Measurements from ENCODE around the gene PAQR4. TPM values are rescaled to one million over a fixed set of nuclear protein-coding genes. Genes with fewer than 3 reads are reported as not detected.

PAQR4 gene
- total RNA-seq, 1 donor from 2014 or later: 16.2 TPM

DNA sequence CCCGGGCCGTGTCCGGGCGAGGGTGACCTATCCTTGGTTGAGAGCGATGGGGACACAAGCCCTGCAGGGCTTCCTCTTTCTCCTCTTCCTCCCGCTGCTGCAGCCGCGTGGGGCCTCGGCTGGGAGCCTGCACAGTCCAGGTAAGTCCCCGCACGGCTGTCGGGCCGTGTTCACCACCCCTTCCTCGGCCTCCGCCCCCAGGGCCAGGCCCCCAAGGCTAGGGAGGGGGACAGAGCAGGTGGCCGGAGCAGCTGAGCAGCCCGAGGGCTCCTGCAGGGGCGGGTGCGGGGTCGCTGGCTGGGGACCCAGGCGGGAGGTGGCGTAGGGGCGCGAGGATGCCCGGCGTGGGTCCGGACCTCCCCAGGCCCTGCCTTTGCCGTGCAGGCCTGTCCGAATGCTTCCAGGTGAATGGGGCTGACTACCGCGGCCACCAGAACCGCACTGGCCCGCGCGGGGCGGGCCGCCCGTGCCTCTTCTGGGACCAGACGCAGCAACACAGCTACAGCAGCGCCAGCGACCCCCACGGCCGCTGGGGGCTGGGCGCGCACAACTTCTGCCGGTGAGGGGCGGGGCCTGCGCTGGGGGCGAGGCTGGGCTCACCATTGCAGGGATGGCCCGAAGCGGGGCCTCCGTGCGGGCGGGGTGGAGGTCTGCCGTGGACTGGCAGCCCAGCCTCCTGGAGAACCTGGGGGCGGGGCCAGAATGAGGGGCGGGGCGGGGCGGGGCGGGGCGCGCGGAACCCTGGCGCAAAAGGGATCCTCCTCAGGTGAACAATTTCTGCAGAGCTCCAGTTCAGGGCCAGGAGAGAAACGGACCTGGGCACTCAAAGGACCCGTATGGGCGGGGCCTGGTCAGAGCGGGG lies 4.4 kb upstream of the PAQR4 start:
- no peak for DNase-seq (ENCODE audit: low read depth, low spot score)

DNA sequence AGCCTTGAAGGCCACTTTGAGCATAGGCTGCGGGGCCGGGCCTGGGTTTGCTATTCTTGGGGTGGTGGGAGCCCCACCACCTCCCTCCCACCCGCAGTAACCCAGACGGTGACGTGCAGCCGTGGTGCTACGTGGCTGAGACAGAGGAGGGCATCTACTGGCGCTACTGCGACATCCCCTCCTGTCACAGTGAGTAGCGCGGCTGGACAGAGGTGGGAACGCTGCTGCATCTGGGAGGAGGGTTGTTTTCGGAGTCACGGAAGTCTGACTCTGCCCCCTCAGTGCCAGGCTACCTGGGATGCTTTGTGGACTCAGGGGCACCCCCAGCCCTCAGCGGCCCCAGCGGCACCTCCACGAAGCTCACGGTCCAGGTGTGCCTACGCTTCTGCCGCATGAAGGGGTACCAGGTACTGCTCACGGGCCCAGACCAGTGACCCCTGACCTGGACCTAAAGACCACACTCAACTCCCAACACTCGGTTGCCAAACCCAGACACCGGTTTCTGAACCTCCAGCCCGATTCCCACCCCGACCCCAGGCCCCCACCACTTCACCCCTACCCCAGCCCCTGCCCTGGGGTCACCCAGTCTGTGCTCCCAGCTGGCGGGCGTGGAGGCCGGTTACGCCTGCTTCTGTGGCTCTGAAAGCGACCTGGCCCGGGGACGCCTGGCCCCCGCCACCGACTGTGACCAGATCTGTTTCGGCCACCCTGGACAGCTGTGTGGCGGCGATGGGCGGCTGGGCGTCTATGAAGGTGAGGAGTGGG lies 2.9 kb upstream of the PAQR4 start:
- DNase-seq (ENCODE audit: low read depth, low spot score): no peak

DNA sequence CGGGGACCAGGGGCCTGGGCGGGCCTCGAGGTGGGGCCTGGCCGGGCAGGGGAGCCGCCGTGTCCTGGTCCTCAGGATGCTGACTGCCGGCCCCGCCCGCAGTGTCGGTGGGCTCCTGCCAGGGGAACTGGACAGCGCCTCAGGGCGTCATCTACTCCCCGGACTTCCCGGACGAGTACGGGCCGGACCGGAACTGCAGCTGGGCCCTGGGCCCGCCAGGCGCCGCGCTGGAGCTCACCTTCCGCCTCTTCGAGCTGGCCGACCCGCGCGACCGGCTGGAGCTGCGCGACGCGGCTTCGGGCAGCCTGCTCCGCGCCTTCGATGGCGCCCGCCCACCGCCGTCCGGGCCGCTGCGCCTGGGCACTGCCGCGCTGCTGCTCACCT lies 2.3 kb upstream of the PAQR4 start:
- no peak for DNase-seq (ENCODE audit: low read depth, low spot score)

DNA sequence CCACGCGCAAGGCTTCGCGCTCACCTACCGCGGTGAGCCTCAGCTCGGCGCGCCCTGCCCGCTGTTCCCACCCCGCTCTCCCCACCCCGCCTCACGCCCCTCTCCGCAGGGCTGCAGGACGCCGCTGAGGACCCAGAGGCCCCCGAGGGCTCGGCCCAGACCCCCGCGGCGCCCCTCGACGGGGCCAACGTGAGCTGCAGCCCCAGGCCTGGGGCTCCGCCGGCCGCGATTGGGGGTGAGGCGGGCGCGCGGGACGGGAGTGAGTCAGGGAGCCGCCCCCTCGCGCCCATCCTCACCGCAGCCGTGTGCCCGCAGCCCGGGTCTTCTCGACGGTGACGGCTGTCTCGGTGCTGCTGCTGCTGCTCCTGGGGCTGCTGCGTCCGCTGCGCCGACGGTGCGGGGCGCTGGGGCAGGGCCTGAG lies 1.9 kb upstream of the PAQR4 start:
- no peak for DNase-seq (ENCODE audit: low read depth, low spot score)

DNA sequence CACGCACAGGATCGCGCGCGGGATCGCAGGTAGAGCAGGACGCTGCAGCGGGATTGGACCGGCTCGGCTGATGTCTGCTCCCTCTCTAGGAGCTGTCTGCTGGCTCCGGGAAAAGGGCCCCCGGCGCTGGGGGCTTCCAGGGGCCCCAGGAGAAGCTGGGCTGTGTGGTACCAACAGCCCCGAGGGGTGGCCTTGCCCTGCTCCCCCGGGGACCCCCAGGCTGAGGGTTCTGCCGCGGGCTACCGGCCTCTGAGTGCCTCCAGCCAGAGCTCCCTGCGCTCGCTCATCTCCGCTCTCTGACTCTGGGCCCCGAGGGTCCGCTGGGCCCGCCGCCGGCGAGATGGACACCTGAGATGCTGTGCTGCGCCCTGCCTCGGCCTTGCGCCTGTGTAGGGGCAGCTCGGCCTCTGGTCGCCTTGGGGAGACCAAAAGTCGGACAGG lies 1.4 kb upstream of the PAQR4 start:
- no peak for DNase-seq (ENCODE audit: low read depth, low spot score)

DNA sequence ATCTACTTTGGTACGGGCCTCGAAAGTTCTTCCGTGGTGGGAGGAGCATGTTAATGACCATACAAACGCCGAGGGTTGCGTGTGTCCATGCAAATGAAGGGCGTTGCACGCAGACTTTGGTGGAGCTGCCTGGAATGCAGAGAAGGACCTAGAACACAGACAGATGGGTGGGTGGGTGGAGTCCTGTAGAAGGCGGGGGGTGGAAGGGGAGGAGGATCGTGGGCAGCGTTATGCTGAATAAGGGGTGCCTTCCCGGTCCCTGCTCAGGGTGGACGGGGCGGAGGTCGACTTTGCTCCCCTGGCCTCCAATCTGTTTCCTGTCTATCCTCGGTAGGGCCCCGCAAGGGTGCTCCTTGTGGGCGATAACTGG lies 795 bp upstream of the PAQR4 start:
- DNase-seq (ENCODE audit: low read depth, low spot score): no peak

DNA sequence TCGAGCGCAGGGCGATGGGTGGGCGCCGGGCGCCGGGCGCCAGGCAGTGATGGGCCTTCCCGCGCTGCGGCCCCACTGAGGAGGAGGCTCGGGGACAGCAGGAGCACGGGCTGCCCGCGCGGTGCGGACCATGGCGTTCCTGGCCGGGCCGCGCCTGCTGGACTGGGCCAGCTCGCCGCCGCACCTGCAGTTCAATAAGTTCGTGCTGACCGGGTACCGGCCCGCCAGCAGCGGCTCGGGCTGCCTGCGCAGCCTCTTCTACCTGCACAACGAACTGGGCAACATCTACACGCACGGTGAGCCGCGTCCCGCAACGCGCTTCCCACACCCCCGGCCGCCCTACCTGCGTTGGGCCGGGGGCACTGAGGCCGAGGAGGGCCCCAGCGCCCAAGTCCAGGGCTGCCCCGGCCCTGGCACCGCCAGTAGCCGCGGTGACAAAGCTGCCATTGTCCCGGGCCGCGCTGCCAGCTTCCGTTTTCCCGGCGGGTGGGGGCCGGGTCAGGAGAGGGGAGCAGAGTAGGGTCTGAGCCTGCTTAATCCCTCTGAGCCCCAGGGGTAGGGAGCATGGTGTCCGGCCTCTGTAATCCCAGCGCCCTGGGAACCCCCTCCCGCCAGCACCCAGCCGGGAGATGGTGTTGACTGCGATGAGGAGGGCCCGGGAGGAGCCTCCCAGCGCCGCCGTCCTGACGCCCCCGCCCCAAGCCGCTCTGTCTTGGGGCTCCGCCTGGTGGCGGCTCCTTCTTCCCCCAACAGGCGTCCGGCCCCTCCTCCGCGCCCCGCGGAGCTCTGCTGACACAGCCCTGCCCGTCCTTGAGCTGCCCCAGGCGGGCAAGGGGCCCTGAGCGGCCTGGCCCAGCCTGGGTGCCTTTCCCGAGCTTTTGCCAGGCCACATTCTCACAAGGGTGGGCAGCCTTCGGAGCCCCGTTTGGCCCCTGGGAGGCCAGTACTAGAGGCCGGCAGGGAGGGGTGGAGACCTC lies 685 bp downstream of the PAQR4 start:
- no peak for DNase-seq (ENCODE audit: low read depth, low spot score)

DNA sequence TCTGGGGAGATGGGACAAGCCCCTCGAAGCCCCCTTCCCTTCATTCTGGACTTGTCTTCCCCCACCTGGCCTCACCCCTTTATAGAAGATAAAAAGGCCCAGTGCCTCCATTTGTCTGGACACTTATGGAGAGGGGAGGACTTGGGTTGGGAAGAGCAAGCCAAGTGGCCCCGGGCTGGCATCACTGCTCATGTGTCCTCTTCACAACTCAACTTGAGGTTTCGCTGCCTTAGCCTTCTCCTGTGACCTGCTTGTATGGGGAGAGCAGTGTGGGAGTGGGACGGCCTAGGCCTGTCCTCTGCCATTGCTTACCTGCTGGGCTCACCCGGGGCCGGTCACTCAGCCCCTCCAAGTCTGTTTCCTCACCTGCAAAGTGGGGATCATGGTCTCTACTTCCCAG lies 1.4 kb downstream of the PAQR4 start:
- no peak for DNase-seq (ENCODE audit: low read depth, low spot score)

DNA sequence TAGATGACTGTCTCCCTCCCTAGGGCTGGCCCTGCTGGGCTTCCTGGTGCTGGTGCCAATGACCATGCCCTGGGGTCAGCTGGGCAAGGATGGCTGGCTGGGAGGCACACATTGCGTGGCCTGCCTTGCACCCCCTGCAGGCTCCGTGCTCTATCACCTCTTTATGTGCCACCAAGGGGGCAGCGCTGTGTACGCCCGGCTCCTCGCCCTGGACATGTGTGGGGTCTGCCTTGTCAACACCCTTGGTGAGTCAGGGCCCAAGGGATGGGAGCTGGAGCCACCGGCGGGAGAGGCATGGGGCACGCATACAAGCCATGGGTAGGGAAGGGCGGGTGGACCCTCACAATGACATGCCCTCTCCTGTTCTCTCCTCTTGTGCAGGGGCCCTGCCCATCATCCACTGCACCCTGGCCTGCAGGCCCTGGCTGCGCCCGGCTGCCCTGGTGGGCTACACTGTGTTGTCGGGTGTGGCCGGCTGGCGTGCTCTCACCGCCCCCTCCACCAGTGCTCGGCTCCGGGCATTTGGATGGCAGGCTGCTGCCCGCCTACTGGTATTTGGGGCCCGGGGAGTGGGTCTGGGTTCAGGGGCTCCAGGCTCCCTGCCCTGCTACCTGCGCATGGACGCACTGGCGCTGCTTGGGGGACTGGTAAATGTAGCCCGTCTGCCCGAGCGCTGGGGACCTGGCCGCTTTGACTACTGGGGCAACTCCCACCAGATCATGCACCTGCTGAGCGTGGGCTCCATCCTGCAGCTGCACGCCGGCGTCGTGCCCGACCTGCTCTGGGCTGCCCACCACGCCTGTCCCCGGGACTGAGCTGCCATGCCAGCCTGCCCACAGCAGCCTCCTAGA lies 2.2 kb downstream of the PAQR4 start:
- no peak for DNase-seq (ENCODE audit: low read depth, low spot score)

DNA sequence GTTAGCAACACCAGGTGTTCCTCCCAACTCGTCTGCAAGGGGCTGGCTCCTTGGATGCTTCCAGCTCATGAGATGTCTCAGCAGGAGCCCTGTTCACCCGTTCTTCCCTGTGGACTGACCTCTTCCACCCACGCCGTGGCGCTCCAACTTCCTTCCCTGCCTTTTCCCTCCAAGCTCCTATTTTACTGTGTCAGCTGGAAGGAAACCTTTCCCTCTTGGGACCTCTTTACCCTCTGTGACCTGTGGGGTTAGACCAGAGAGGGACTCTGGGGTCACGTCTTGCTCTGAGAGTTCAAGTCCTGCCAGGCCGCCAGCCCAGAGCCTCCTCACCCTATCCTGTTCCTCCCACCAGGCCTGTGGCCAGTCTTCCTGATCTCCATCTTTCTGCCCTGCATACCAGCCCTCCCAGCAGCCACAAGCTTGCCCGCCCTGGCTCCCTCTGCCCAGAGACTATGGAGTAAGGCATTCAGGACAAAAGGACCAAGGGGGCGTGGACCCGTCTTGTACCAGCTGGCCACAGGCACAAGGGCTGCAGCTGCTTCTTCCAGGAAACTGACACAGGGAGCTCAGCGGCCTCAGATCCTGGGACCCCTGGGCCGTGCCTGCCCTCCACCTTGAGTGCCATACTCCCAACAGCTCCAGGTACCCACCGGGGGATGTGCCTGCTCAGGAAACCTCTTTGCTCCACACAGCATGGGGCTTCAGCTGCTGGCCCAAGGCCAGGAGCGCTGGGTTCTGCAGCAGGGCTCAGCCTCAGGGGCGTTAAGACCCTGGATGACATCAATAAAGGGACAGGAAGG lies 3.0 kb downstream of the PAQR4 start:
- no peak for DNase-seq (ENCODE audit: low read depth, low spot score)

DNA sequence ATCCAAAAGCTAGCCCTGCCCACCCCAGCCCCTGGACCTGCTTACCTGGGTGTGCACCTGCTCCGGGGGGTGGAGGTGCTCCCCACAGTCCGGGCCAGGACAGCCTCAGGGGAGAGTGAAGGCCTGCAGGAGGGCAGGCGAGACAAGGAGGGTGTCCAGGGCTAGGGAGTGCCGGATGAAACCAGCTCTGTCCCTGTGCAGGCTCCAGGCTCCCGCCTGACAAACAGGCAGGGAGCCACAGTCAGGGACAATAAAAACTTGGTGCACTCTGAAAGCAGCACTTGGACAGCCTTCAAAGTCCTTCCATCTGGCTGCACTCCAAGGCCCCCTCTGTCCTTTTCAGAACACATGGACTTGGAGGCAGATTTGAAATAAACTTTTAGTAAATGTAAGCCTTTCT lies 3.9 kb downstream of the PAQR4 start:
- DNase-seq (ENCODE audit: low read depth, low spot score): no peak

DNA sequence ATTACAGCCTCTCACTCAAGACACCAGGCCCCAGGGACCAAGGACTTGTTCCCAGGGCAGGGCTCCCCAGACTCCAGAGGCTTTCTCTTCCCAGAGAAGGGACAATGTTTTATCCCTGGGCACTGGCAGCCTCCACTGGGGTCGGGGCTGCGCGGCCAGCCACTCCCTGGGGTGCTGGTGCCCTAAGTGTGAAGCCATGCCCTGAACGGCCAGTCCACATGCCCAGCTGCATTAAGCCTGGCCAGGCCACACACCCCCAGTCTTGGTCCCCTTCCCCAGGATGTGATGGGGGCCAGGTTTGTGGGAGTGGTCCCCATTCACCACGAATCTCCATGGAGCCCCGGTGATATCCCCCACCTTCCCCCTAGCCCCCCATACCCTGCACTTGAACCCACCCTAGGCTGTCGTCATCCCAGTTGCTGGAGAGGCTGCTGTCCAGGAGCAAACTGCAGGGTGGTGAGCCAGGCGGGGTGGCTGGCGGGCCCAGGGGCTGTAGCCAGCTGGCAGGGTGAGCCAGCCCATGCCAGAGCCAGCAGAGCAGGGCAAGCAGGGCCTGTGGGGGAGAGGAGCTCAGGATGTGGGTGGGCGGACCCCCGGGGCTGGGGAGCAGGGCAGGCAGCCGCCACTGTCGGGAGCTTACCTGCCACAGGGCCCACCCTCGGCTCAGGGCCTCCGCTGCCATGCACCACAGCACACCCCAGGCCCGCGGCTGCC lies 4.6 kb downstream of the PAQR4 start:
- no peak for DNase-seq (ENCODE audit: low read depth, low spot score)

DNA sequence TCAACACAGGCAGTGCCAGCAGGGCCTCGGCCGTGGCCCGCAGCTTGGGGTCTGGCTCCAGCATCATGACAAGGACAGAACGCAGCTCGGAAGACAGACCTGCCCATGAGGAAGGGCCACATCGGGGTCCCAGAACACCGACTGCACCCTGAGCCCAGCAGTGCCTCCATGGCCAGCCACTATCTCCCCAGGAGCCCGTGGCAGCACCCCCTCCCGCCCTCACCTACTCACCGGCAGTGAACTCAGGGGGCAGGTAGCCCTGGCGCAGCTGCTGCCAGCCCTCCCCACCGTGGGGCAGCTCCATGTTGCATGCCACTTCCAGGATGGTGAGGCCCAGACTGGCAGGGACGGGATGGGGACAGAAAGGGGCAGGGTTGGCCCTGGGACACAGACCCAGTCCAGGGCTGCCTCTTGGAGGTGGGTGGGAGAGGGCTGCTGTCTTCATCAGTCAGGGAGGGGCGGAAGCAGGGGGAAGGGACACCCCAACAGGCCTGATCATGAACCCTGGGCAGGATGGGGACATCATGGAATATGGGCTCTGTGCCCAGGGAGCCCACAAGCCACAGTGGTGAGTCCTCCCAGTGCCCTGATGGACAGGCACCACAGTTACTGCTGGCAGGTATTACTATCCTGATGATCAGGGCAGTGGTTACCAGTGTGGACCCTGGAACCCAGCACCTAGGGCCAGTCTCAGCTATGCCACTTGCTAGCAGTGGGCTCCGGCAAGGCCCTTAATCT lies 5.3 kb downstream of the PAQR4 start:
- DNase-seq (ENCODE audit: low read depth, low spot score): no peak

DNA sequence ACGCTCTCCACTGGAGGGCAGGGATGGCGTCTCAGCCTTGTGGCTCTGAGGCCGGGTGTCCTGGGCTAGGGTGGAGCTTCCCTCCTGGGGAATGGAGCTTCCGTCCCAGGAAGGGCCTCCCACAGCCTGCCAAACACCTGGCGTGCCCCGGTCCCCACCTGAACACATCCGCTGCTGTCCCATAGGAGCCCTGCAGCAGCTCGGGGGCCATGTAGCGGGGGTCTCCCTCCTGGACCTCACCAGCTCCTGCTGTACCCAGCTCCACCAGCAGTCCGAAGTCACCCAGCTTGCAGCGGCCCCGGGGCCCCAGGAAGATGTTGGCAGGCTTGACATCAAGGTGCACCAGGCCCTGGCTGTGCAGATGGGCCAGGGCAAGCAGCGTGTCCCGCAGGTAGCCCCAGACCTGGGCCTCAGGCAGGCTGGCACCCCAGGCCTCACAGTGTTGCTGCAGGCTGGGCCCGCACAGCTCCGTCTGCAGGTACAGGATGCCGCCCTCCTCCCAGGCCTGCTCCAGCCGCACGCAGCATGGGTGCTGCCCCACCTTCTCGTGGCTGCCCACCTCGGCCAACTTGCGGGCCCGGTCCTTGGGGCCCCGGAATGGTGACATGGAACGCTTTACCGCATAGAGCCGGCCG lies 6.1 kb downstream of the PAQR4 start:
- DNase-seq (ENCODE audit: low read depth, low spot score): no peak

DNA sequence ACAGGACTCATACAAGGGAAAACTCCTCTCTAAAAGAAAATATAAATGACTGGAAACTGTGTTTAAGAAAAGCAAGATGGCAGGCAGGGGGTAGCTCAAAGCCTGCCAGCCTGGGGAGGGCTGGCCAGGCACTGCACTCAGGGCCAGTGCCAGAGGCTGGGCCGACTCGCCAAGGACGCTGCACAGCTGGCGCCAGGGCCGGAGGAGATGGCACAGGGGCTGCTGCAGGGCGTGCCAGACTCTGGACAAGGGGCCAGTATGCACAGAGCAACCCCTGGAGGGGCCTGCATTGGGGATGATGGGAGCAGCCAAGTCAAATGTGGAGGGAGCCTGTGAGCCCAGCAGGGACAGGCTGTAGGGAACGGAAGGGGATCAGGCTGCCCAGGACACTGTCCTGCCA lies 7.1 kb downstream of the PAQR4 start:
- no peak for DNase-seq (ENCODE audit: low read depth, low spot score)

DNA sequence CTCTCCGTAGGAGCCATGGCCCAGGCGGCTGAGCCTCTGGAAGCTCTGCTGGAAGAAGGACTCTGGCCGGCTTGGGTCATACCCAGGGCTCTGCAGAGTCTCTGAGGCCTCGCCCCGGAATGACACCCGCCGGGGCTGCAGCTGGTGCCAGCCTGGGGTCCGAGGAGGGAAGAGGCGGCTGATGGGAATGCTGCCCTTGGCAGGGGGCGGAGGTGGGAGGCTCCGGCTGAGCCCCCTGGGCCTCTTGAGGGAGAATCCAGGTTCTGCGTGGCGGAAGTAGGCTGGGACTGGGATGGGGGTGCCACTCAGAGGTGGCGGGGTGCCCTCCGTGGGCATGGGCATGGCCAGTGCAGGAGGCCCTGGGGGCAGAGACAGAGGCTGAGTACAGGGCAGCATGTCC lies 7.5 kb downstream of the PAQR4 start:
- DNase-seq (ENCODE audit: low read depth, low spot score): no peak

DNA sequence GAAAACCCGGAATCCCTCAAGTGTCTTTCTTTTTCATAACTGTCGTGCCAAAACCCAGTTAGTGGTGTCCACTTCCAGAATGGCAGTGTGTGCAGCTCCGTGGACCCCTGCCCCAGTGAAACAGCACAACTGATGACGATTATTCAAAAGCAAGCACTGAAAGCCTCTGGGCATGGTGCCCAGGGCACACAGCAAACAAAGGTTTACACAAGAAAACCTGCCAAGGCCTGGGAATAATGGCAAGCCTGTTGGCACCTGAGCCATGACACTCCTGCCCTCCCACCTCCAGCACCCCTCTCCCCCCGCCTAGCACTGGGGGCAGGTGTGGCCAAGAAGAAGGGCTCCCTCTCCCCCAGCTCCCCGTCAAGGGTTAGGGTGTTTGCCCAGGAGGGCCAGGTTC lies 8.3 kb downstream of the PAQR4 start:
- DNase-seq (ENCODE audit: low read depth, low spot score): no peak

DNA sequence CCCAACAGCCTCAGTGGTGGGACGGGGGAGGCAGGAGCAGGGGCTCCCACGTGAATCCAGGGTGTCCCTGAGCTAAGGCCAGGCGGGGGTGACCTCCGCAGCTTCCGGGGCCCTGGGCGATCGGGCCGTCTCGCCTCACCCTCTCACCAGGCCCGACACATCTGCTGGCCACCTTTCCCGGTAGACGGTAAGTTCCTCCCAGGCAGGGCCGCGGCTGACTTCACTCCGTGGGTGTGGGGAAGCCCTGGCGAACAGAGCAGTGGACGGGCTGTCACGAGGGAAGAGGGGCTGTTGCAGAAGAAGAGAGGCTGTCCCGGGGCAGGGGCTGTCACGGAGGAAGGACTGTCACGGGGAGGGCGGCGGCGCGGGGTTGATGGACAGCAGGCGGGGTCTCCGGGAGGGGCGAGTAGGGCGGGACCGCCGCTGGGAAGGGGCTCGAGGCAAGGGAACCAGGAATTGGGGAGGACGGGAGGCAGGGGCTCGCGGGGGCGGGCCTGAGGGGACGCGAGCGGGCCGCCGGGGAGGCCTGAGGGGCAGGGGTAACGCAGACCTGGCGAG lies 10.6 kb downstream of the PAQR4 start:
- DNase-seq (ENCODE audit: low read depth, low spot score): no peak
